SK-N-MC (cell line): ENCODE measurements around the gene OLFML2A.

Experiments
- EZH2 ChIP-seq: fragments of 200-600 bp; sonication (generic); IDR thresholded peaks from one replicate; pipeline ENCODE4 v1.6.1; 2017; ENCODE audit warnings: antibody characterized with exemption
- FOXP2 ChIP-seq: optimal IDR thresholded peaks from 2 replicates; pipeline ENCODE3; 2011; ENCODE audit warnings: mild to moderate bottlenecking, moderate library complexity; ENCODE audit not compliant: insufficient read depth; ENCODE audit errors: extremely low read length, control extremely low read depth
- POLR2AphosphoS5 ChIP-seq: IDR thresholded peaks from 2 replicates; pipeline ENCODE4 v1.6.1; 2012; ENCODE audit warnings: mild to moderate bottlenecking, low read depth, low read length, borderline replicate concordance

DNA sequence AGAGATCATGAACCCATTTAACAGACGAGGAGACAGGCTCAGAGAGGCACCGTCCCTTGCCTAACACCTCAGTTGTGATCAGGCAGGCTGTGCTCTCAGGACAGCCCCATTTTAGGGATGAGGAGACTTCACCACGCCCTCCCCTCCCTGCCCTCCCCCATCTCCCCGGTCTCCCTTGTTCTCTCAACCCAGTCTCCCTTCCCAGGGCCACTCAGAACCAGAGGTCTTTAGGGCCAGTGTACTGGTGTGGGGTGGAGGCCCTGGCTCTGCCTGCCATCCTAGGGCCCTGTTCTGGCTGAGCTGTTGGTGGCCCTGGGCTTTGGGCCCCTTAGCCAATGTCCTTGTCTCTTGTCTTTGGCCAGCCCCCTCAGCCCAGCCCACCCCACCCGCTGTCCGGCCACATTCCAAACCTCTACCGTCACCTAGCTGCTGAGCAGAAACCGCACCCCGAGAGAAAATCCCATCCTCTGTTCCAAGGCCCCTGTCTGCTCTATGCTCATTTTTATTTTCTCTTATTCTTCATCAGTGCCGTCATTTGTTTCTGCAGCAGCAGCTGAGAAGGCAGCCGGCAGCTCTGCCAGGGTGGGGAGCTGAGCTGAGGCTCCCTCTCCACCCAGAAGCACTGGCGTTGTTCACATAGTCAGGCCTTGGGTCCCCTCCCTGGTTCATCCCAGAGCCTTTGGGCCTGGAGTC, 33.9 kb downstream of the OLFML2A start:
- TF ChIP-seq POLR2AphosphoS5 (no peak), EZH2 (no peak), FOXP2 (no peak)
